Activated naive CD4-positive, alpha-beta T cell treated with anti-CD3 and anti-CD28 coated beads, Interleukin-2, amount 50 U/mL, for 24 hours (primary cell): ENCODE data around the gene VMAC.
"Not testable (repeated sequence)": the region's sequence is repeated elsewhere in the genome, so short reads cannot be mapped to it uniquely, and the experiment has no call there.

Experiments
- H3K27ac Mint-ChIP-seq: one replicate; pipeline ENCODE4 v1.8.0; 2021; ENCODE audit warnings: mild to moderate bottlenecking, mixed read lengths
- H3K27me3 Mint-ChIP-seq: one replicate; pipeline ENCODE4 v1.8.0; 2021; ENCODE audit warnings: mixed read lengths
- H3K36me3 Mint-ChIP-seq: one replicate; pipeline ENCODE4 v1.8.0; 2021; ENCODE audit warnings: mixed read lengths
- H3K4me1 Mint-ChIP-seq: one replicate; pipeline ENCODE4 v1.8.0; 2021; ENCODE audit warnings: mixed read lengths
- H3K4me3 Mint-ChIP-seq: one replicate; pipeline ENCODE4 v1.8.0; 2021; ENCODE audit warnings: mild to moderate bottlenecking, mixed read lengths
- H3K9me3 Mint-ChIP-seq: one replicate; pipeline ENCODE4 v1.8.0; 2021; ENCODE audit warnings: mixed read lengths

The VMAC gene

DNA sequence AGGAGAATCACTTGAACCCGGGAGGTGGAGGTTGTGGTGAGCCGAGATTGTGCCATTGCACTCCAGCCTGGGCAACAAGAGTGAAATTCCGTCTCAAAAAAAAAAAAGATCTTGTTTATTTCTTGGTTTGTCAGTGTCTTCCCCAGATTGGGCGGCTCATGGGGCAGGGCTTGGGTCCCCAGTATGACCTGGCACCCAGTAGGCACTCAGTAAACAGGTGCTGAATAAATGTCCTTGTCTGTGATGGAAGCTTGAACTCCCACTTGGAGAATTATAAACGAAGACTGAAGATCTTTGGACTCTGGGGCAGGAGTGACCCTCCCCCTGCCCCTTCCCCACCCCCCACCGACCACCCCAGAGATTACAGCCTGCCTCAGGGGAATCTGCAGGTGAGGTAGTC is 24.5 kb upstream of the VMAC start:
- H3K27ac Mint-ChIP-seq: no peak overlapping the region
- peaks cover 10% of the 10 kb centered on the region for H3K27me3 Mint-ChIP-seq
- no peak overlapping the region for H3K4me3 Mint-ChIP-seq
- H3K4me1 Mint-ChIP-seq: no peaks in the 10 kb centered on the region
- no peaks in the 10 kb centered on the region for H3K9me3 Mint-ChIP-seq
- H3K36me3 Mint-ChIP-seq: no peaks in the 10 kb centered on the region

GRCh38 chr19:5880604-5881078 is 24.0 kb upstream of the VMAC start:
- peaks cover 10% of the 10 kb centered on the region for H3K27me3 Mint-ChIP-seq
- H3K9me3 Mint-ChIP-seq: no peaks in the 10 kb centered on the region
- no peak overlapping the region for H3K27ac Mint-ChIP-seq
- H3K4me3 Mint-ChIP-seq: no peak overlapping the region
- H3K4me1 Mint-ChIP-seq: no peaks in the 10 kb centered on the region
- no peaks in the 10 kb centered on the region for H3K36me3 Mint-ChIP-seq

DNA sequence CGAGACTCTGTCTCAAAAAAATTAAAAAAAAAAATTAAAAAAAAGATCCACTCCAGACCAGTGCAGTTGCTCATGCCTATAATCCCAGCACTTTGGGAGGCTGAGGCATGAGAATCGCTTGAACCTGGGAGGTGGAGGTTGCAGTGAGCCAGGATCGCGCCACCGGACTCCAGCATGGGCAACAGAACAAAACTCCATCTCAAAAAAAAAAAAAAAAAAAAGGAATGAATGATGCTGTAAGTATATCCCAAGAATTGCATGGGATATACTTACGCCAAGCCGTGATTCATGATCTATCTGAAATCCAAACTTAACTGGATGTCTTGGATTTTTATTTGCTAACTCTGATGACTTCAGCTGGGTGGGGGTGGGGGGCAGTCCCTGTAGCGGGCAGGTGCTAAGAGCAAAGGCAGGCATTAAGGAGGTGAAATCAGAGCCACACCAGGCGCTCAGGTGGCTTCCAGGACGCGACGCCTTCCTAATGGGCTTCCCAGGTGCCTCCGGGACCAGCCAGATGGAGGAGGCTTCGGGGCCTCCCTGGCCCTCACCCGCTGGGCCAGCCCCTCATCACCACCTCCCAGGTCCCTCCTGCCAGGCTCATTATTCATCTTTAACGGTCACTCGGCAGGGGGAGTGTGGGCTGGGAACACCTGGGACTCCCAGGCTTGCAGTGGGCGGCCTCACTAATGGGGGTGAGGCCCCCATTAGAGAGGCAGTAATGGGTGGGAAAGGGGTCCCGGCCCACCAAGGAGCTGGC is 23.0 kb upstream of the VMAC start:
- H3K27me3 Mint-ChIP-seq: peaks cover 9% of the 10 kb centered on the region
- H3K9me3 Mint-ChIP-seq: no peaks in the 10 kb centered on the region
- no peaks in the 10 kb centered on the region for H3K4me1 Mint-ChIP-seq
- H3K27ac Mint-ChIP-seq: no peak overlapping the region
- H3K4me3 Mint-ChIP-seq: no peak overlapping the region
- H3K36me3 Mint-ChIP-seq: no peaks in the 10 kb centered on the region

GRCh38 chr19:5882421-5882968 is 22.2 kb upstream of the VMAC start:
- no peaks in the 10 kb centered on the region for H3K4me1 Mint-ChIP-seq
- no peaks in the 10 kb centered on the region for H3K9me3 Mint-ChIP-seq
- H3K36me3 Mint-ChIP-seq: no peaks in the 10 kb centered on the region
- no peak overlapping the region for H3K27ac Mint-ChIP-seq
- peaks cover 8% of the 10 kb centered on the region for H3K27me3 Mint-ChIP-seq
- no peak overlapping the region for H3K4me3 Mint-ChIP-seq

DNA sequence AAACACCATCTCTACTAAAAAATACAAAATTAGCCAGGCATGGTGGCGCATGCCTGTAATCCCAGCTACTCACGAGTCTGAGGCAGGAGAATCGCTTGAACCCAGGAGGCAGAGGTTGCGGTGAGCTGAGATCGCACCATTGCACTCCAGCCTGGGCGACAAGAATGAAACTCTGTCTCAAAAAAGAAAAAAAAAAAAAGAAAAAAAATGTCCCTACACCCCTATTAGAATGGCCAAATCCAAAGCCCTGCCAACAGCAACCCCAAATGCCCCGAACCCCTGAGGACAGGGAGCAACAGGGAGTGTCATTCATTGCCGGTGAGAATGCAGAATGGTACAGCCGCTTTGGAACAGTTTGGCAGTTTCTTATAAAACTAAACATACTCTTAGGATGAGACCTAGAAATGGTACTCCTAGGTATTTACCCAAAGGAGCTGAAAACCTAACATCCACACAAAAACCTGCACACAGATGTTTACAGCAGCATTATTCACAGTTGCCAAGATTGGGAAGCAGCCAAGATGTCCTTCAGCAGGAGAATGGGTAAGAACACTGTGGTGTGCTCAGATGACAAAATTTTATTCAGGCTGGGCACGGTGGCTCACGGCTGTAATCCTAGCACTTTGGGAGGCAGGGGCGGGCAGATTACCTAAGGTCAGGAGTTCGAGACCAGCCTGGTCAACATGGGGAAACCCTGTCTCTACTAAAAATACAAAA is 21.4 kb upstream of the VMAC start:
- H3K36me3 Mint-ChIP-seq, H3K27me3 Mint-ChIP-seq, H3K4me3 Mint-ChIP-seq, H3K27ac Mint-ChIP-seq, H3K9me3 Mint-ChIP-seq, H3K4me1 Mint-ChIP-seq: not testable (repeated sequence)

GRCh38 chr19:5884065-5884811 is 20.4 kb upstream of the VMAC start:
- not testable (repeated sequence) for H3K36me3 Mint-ChIP-seq, H3K4me3 Mint-ChIP-seq, H3K27ac Mint-ChIP-seq, H3K9me3 Mint-ChIP-seq, H3K4me1 Mint-ChIP-seq
- peaks cover 12% of the 10 kb centered on the region for H3K27me3 Mint-ChIP-seq

GRCh38 chr19:5889288-5889971 is 15.2 kb upstream of the VMAC start:
- no peak overlapping the region for H3K4me3 Mint-ChIP-seq
- no peak overlapping the region for H3K27ac Mint-ChIP-seq
- H3K36me3 Mint-ChIP-seq: no peaks in the 10 kb centered on the region
- H3K9me3 Mint-ChIP-seq: no peaks in the 10 kb centered on the region
- peaks cover 5% of the 10 kb centered on the region for H3K27me3 Mint-ChIP-seq
- no peaks in the 10 kb centered on the region for H3K4me1 Mint-ChIP-seq

GRCh38 chr19:5890099-5890498 is 14.6 kb upstream of the VMAC start:
- Mint-ChIP-seq H3K9me3 (no peaks in the 10 kb centered on the region), H3K27me3 (peaks cover 5% of the 10 kb centered on the region), H3K27ac (no peak overlapping the region), H3K36me3 (no peaks in the 10 kb centered on the region), H3K4me3 (no peak overlapping the region), H3K4me1 (no peaks in the 10 kb centered on the region)

GRCh38 chr19:5891572-5891937 is 13.1 kb upstream of the VMAC start:
- no peak overlapping the region for H3K27ac Mint-ChIP-seq
- no peaks in the 10 kb centered on the region for H3K9me3 Mint-ChIP-seq
- H3K27me3 Mint-ChIP-seq: peaks cover 5% of the 10 kb centered on the region
- no peaks in the 10 kb centered on the region for H3K36me3 Mint-ChIP-seq
- no peaks in the 10 kb centered on the region for H3K4me1 Mint-ChIP-seq
- no peak overlapping the region for H3K4me3 Mint-ChIP-seq

DNA sequence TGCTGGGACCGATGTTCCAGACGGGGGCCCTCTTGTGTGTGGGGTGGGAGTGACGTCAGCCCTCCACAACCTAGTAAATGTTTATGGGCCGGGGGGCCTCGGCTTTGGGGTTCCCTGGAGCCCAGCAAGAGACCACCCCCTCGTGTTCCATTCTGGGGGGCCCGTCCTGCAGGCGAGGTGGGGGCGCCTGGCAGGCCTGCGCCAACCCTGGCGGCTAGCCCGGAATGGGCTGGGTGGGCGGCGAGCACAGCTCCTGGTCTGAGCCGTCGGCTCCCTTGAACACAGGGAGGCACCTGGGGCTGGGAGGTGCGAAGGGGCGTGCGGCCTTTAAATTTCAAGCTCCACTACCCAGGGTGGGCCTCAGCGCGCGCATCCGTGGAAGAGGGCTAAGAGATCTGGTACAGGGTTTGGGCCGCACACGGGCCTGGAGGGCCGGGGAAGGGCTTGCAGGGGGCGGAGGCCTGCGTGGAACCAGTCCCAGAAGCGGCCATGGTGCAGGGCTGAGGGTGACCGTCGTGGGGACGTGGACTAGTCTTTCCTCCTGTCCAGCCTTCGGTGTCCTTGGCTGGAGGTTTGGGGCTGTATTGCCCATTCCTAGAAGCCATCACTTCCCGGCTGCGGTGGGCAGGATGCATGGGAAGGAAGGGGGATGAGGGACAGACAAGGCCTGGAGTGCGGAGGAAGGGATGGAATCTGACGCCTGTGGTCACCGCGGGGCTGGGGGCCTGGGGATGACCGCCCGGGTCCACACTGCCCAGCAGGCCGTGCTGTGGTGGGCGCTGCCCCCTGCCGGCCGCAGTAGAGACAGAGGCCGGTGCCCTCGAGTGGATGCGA is 12.5 kb upstream of the VMAC start:
- no peak overlapping the region for H3K27ac Mint-ChIP-seq
- no peak overlapping the region for H3K4me3 Mint-ChIP-seq
- no peaks in the 10 kb centered on the region for H3K4me1 Mint-ChIP-seq
- peaks cover 4% of the 10 kb centered on the region for H3K27me3 Mint-ChIP-seq
- no peaks in the 10 kb centered on the region for H3K9me3 Mint-ChIP-seq
- H3K36me3 Mint-ChIP-seq: no peaks in the 10 kb centered on the region

GRCh38 chr19:5892772-5893275 is 11.8 kb upstream of the VMAC start:
- Mint-ChIP-seq H3K36me3 (no peaks in the 10 kb centered on the region), H3K4me1 (no peaks in the 10 kb centered on the region), H3K27ac (no peak overlapping the region), H3K9me3 (no peaks in the 10 kb centered on the region), H3K4me3 (no peak overlapping the region), H3K27me3 (peaks cover 4% of the 10 kb centered on the region)

GRCh38 chr19:5893296-5893903 is 11.3 kb upstream of the VMAC start:
- Mint-ChIP-seq H3K9me3 (no peaks in the 10 kb centered on the region), H3K27me3 (peaks cover 1% of the 10 kb centered on the region), H3K4me1 (no peaks in the 10 kb centered on the region), H3K36me3 (no peaks in the 10 kb centered on the region), H3K27ac (no peak overlapping the region), H3K4me3 (no peak overlapping the region)

- Mint-ChIP-seq H3K27ac (no peak overlapping the region), H3K36me3 (no peaks in the 10 kb centered on the region), H3K9me3 (no peaks in the 10 kb centered on the region), H3K4me1 (no peaks in the 10 kb centered on the region), H3K4me3 (no peak overlapping the region), H3K27me3 (no peaks in the 10 kb centered on the region)
Measured at GRCh38 chr19:5893907-5894703, 10.6 kb upstream of the VMAC start.
